Gastroesophageal sphincter (tissue), 4 donors: ENCODE measurements around the gene CEBPE. TPM values are rescaled to one million over a fixed set of nuclear protein-coding genes. Genes with fewer than 3 reads are reported as not detected.

Source experiments
- ATAC-seq: fragments of 150-250 bp; one replicate; pipeline ENCODE4 v1.9.1; 2016; ENCODE audit warnings: mild to moderate bottlenecking, moderate library complexity
- H3K27ac ChIP-seq, 4 donors: fragments of 200-600 bp; sonication (generic) in 3 of 4; 1 replicate in 3 of 4; 2 replicates in 1 of 4; pipeline ENCODE4 v1.5.1; 2016 to 2019
- H3K27me3 ChIP-seq: fragments of 200-600 bp; sonication (generic); one replicate; pipeline ENCODE4 v1.5.1; 2019
- H3K36me3 ChIP-seq, 2 donors: fragments of 200-600 bp; sonication (generic); one replicate each; pipeline ENCODE4 v1.5.1; 2019; ENCODE audit warnings: control low read depth in 1 of 2
- H3K4me1 ChIP-seq, 3 donors: fragments of 200-600 bp; sonication (generic); 1 replicate in 2 of 3; 2 replicates in 1 of 3; pipeline ENCODE4 v1.5.1; 2016 to 2019; ENCODE audit warnings: control low read depth in 2 of 3
- H3K4me3 ChIP-seq, 2 donors: fragments of 200-600 bp; sonication (generic); one replicate each; pipeline ENCODE4 v1.5.1; 2019; ENCODE audit warnings: mild to moderate bottlenecking in 1 of 2, moderate library complexity in 1 of 2
- H3K9me3 ChIP-seq, 3 donors: fragments of 200-600 bp; sonication (generic); one replicate each; pipeline ENCODE4 v1.5.1; 2017 to 2019; ENCODE audit warnings: control low read depth in 2 of 3
- CTCF ChIP-seq, 4 experiments: fragments of 200-600 bp in 2 of 4; fragments of 450-650 bp in 2 of 4; sonication (generic) in 1 of 4; IDR thresholded peaks; one replicate each; pipeline ENCODE4 v1.5.1; 2017 to 2019; ENCODE audit warnings: antibody characterized with exemption in 4 of 4, mild to moderate bottlenecking in 2 of 4, moderate library complexity in 2 of 4
- EP300 ChIP-seq: sonication (generic); formaldehyde crosslinking; IDR thresholded peaks from one replicate; pipeline ENCODE4 v1.6.1; 2017; ENCODE audit warnings: antibody characterized with exemption, mild to moderate bottlenecking
- POLR2A ChIP-seq, 2 donors: fragments of 450-650 bp; IDR thresholded peaks; one replicate each; pipeline ENCODE4 v1.6.1; 2017; ENCODE audit warnings: antibody characterized with exemption in 2 of 2, mild to moderate bottlenecking in 2 of 2, moderate library complexity in 1 of 2
- POLR2AphosphoS5 ChIP-seq: sonication (generic); formaldehyde crosslinking; IDR thresholded peaks from one replicate; pipeline ENCODE4 v1.6.1; 2017; ENCODE audit warnings: antibody characterized with exemption
- WGBS, 2 donors: methylation state at CpG; one replicate each; pipeline ENCODE4 v1.1.5; 2018; ENCODE audit warnings: low coverage in 1 of 2; 5-methylcytosine and 5-hydroxymethylcytosine counted together
- total RNA-seq, 4 donors: library from RNA; depleted of rRNA; stranded (reverse); fragments of >200 nt; gene quantifications; one replicate each; pipeline ENCODE4 v1.1.0, GENCODE V29; 2016

The CEBPE gene
- total RNA-seq, 4 donors from 2014 or later = not detected

- H3K36me3 ChIP-seq = peaks cover 0 to 82% of the 10 kb centered on the region in 2 donors
- H3K27me3 ChIP-seq = no peaks in the 10 kb centered on the region
- peak; percentile 34 for ATAC-seq
- TF ChIP-seq POLR2AphosphoS5 (no peak), POLR2A (IDR thresholded peaks at IDR 0.05) (peak in 1 of 2 donors; percentile 20)
- H3K4me3 ChIP-seq = no peak overlapping the region
- WGBS, 2 donors = 83% methylated on average over 4 of the region's 11 CpGs; no CpG with 5 or more reads in 1 of the 2 donors
- no peaks in the 10 kb centered on the region for H3K9me3 ChIP-seq
- H3K4me1 ChIP-seq = peaks cover 3 to 42% (median 4%) of the 10 kb centered on the region in 3 donors
- peak overlapping the region in 3 of 4 donors; percentile 45 to 72 (median 54) for H3K27ac ChIP-seq
Measured at GRCh38 chr14:23137192-23137812, 18.2 kb upstream of the CEBPE start.

- H3K4me3 ChIP-seq = no peak overlapping the region
- H3K36me3 ChIP-seq = peaks cover 0 to 89% of the 10 kb centered on the region in 2 donors
- no peaks in the 10 kb centered on the region for H3K9me3 ChIP-seq
- no peak for ATAC-seq
- peaks cover under 1 to 36% (median 4%) of the 10 kb centered on the region in 3 donors for H3K4me1 ChIP-seq
- peak overlapping the region in 2 of 4 donors; percentile 54 to 72 for H3K27ac ChIP-seq
- H3K27me3 ChIP-seq = no peaks in the 10 kb centered on the region
- WGBS, 2 donors = 73 to 97% methylated on average over 6 to 10 of the region's 16 CpGs
- TF ChIP-seq POLR2AphosphoS5 (no peak), CTCF (IDR thresholded peaks at IDR 0.05) (no peak), EP300 (no peak), POLR2A (IDR thresholded peaks at IDR 0.05) (no peak)
Measured at GRCh38 chr14:23136566-23137133, 17.6 kb upstream of the CEBPE start.

- H3K9me3 ChIP-seq = no peaks in the 10 kb centered on the region
- H3K4me1 ChIP-seq = peaks cover 0 to 32% (median 4%) of the 10 kb centered on the region in 3 donors
- TF ChIP-seq POLR2A (IDR thresholded peaks at IDR 0.05) (no peak), EP300 (no peak), CTCF (IDR thresholded peaks at IDR 0.05) (no peak), POLR2AphosphoS5 (no peak)
- no peak overlapping the region for H3K27ac ChIP-seq
- H3K36me3 ChIP-seq = peaks cover 0 to 81% of the 10 kb centered on the region in 2 donors
- no peak for ATAC-seq
- H3K27me3 ChIP-seq = no peaks in the 10 kb centered on the region
- no peak overlapping the region for H3K4me3 ChIP-seq
- 80 to 87% methylated on average over 2 to 5 of the region's 8 CpGs for WGBS, 2 donors
Measured at GRCh38 chr14:23132970-23133369, 13.9 kb upstream of the CEBPE start.

GRCh38 chr14:23131482-23131881, 12.4 kb upstream of the CEBPE start:
- H3K27ac ChIP-seq = peak overlapping the region; percentile 20 to 70 (median 54)
- no peaks in the 10 kb centered on the region for H3K27me3 ChIP-seq
- no peak for ATAC-seq
- peaks cover 0 to 81% of the 10 kb centered on the region in 2 donors for H3K36me3 ChIP-seq
- H3K4me1 ChIP-seq = peaks cover 0 to 20% (median 0%) of the 10 kb centered on the region in 3 donors
- no CpG with 5 or more reads among the region's 5 CpGs for WGBS, 2 donors
- no peak overlapping the region for H3K4me3 ChIP-seq
- TF ChIP-seq EP300 (no peak), POLR2A (IDR thresholded peaks at IDR 0.05) (no peak), POLR2AphosphoS5 (no peak), CTCF (IDR thresholded peaks at IDR 0.05) (no peak)
- H3K9me3 ChIP-seq = no peaks in the 10 kb centered on the region

GRCh38 chr14:23130871-23131270, 11.8 kb upstream of the CEBPE start:
- peaks cover 0 to 80% of the 10 kb centered on the region in 2 donors for H3K36me3 ChIP-seq
- H3K4me1 ChIP-seq = peaks cover 0 to 26% (median 0%) of the 10 kb centered on the region in 3 donors
- TF ChIP-seq POLR2A (IDR thresholded peaks at IDR 0.05) = no peak
- TF ChIP-seq POLR2AphosphoS5 = peak; percentile 12
- no peak overlapping the region for H3K4me3 ChIP-seq
- no peaks in the 10 kb centered on the region for H3K27me3 ChIP-seq
- 17 to 47% methylated on average over 2 to 3 of the region's 3 CpGs for WGBS, 2 donors
- ATAC-seq = peak; percentile 68
- H3K9me3 ChIP-seq = no peaks in the 10 kb centered on the region
- H3K27ac ChIP-seq = peak overlapping the region; percentile 20 to 70 (median 54)
